GM19372 (cell line): ENCODE results near the gene DHRS9.
A peak's percentile ranks its signal among the peaks of the same experiment; 100 is the strongest.
"Not testable (repeated sequence)": the region's sequence is repeated elsewhere in the genome, so short reads cannot be mapped to it uniquely, and the experiment has no call there.

Experiments
- ATAC-seq: cut with Tn5 transposase; IDR thresholded peaks from one replicate; pipeline ENCODE4 v1.9.1; 2021; ENCODE audit warnings: mild to moderate bottlenecking, low read depth, moderate library complexity; ENCODE audit not compliant: unreplicated experiment

The DHRS9 gene

GRCh38 chr2:169131587-169132512, 62.5 kb downstream of the DHRS9 start:
- peak; percentile 88 for ATAC-seq

DNA sequence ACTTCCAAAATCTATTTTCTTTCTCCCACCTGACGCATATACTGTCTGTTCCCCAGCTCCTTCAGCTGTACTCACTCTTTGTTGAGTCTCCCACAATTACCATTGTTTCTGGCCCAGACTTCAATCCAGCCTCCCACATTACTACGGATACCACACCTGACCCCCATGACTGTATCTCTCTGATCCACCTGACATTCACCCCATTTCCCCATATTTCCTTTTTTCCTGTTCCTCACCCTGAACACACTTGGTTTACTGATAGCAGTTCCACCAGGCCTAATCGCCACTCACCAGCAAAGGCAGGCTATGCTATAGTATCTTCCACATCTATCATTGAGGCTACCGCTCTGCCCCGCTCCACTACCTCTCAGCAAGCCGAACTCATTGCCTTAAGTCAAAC, 64.9 kb downstream of the DHRS9 start:
- not testable (repeated sequence) for ATAC-seq

DNA sequence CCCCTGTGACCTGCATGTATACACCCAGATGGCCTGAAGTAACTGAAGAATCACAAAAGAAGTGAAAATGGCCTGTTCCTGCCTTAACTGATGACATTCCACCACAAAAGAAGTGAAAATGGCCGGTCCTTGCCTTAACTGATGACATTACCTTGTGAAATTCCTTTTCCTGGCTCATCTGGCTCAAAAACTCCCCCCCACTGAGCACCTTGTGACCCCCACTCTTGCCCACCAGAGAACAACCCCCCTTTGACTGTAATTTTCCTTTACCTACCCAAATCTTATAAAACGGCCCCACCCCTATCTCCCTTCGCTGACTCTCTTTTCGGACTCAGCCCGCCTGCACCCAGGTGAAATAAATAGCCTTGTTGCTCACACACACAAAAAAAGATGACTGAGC, 67.1 kb downstream of the DHRS9 start:
- not testable (repeated sequence) for ATAC-seq

- ATAC-seq = no peak
Observed at GRCh38 chr2:169136885-169137534, 67.6 kb downstream of the DHRS9 start.

- ATAC-seq = no peak
Observed at GRCh38 chr2:169137924-169138323, 68.6 kb downstream of the DHRS9 start.

GRCh38 chr2:169139145-169139544, 69.8 kb downstream of the DHRS9 start:
- ATAC-seq = no peak

GRCh38 chr2:169139993-169140767, 70.8 kb downstream of the DHRS9 start:
- no peak for ATAC-seq

DNA sequence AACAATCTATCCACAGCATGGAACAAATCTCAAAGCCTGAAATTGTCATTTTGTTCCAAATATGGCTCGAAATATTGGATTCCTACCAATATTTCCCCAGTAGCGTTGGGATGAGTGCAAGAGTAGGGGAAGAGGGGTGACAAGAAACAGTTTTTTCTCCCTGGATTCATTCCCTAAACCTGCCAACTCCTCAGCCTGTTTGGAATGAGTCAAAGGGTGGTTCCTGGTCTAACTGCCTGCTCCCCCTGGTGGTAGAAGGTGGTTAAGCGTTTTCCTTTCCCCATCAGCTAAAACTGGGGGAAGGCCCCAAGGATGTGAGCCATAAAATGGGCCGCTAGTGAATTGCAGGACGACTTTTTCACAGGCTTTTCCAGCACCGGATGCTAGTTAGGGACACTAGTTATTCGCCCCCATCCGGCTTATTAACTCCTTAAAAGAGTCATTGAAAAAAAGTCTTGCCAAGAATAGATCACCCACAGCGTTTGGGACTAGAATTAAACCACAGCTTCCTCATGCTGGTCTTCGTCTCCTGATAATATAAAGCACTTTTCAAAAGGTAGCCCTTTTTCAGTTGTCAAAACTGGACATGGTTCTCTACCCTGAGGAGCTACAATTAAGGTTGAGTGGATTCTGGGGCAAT, 72.5 kb downstream of the DHRS9 start:
- ATAC-seq = peak; percentile 54

DNA sequence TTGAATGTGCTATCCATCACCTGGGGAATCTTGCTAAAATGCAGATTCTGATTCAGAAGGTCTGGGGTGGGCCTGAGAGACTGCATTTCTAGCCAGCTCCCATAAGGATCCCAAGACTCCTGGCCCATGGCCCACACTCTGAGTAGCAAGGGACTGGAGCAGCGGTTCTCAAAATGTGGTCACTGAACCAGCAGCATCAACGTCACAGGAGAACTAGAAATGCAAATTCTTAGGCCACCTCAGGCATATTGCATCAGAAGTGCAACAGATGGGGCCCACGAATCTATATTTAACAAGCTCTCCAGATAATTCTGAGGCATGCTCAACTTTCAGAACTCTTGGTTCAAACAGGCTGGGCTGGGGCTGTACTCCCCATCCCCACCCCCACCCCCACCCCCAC, 74.6 kb downstream of the DHRS9 start:
- ATAC-seq = no peak
